Stomach (tissue), 9 donors: ENCODE measurements around the gene SLC12A1. TPM values are rescaled to one million over a fixed set of nuclear protein-coding genes. Genes with fewer than 3 reads are reported as not detected.

Source experiments
- DNase-seq, 2 donors: peaks; one replicate each; pipeline versions ENCODE4 v3.0.0 to v3.0.0-alpha.2; 2013 to 2019
- H3K27ac ChIP-seq, 5 donors: fragments of 200-600 bp in 4 of 5; sonication (generic) in 4 of 5; one replicate each; pipeline ENCODE4 v1.5.1; 2013 to 2019; ENCODE audit warnings: mild to moderate bottlenecking in 1 of 5, moderate library complexity in 1 of 5
- H3K27me3 ChIP-seq, 3 donors: fragments of 200-600 bp; sonication (generic); one replicate each; pipeline ENCODE4 v1.5.1; 2017 to 2019; ENCODE audit warnings: mixed run types in 1 of 3
- H3K36me3 ChIP-seq, 4 donors: fragments of 200-600 bp; sonication (generic); 1 replicate in 3 of 4; 2 replicates in 1 of 4; pipeline ENCODE4 v1.5.1; 2016 to 2019
- H3K4me1 ChIP-seq, 4 donors: fragments of 200-600 bp; sonication (generic); one replicate each; pipeline ENCODE4 v1.5.1; 2016 to 2019
- H3K4me3 ChIP-seq, 4 donors: fragments of 200-600 bp; sonication (generic) in 3 of 4; one replicate each; pipeline ENCODE4 v1.5.1; 2016 to 2019; ENCODE audit warnings: mild to moderate bottlenecking in 1 of 4
- H3K9me3 ChIP-seq, 4 donors: fragments of 200-600 bp; sonication (generic); one replicate each; pipeline ENCODE4 v1.5.1; 2016 to 2019
- EP300 ChIP-seq: sonication (generic); formaldehyde crosslinking; IDR thresholded peaks from one replicate; pipeline ENCODE4 v1.6.1; 2017; ENCODE audit warnings: antibody characterized with exemption
- POLR2A ChIP-seq, 4 donors: fragments of 450-650 bp; IDR thresholded peaks; one replicate each; pipeline ENCODE4 v1.6.1; 2016; ENCODE audit warnings: antibody characterized with exemption in 4 of 4, control low read depth in 2 of 4, mild to moderate bottlenecking in 1 of 4, moderate library complexity in 1 of 4
- POLR2AphosphoS5 ChIP-seq, 3 donors: sonication (generic); formaldehyde crosslinking; IDR thresholded peaks; one replicate each; pipeline ENCODE4 v1.6.1; 2016; ENCODE audit warnings: antibody characterized with exemption in 3 of 3
- WGBS, 5 donors: extraction: QIAGEN DNeasy Blood & Tissue Kit in 3 of 5; methylation state at CpG; one replicate each; pipeline versions ENCODE4 v1.1.5 to v1.1.7; 2013 to 2018; 5-methylcytosine and 5-hydroxymethylcytosine counted together
- intact Hi-C: fragments of 100-400 bp; cut with DNase I; formaldehyde crosslinking; loops from one replicate; pipeline ENCODE4 v1.15.1; 2023; ENCODE audit warnings: low total_unique reads
- polyA plus RNA-seq, 3 donors: library from polyadenylated mRNA; stranded (reverse); fragments of 200-250 nt; gene quantifications; one replicate each; pipeline ENCODE4 v1.2.3, GENCODE V29; 2013
- total RNA-seq, 5 donors: library from RNA; depleted of rRNA; stranded (reverse); fragments of >200 nt; gene quantifications; one replicate each; pipeline versions ENCODE4 v1.1.0 to v1.2.3, GENCODE V29; 2014 to 2016
- TF ChIP-seq, protein P1 (sequence below), 7 experiments: fragments of 450-650 bp in 4 of 7; fragments of 200-600 bp in 3 of 7; sonication (generic) in 3 of 7; IDR thresholded peaks; one replicate each; pipeline ENCODE4 v1.5.1; 2016 to 2019; ENCODE audit warnings: antibody characterized with exemption in 7 of 7, control low read depth in 2 of 7, mild to moderate bottlenecking in 1 of 7
- donor health status: healthy with polysubstance abuse.
- donor health status: Bipolar disorder and iron deficiency.
- donor health status: healthy.

The SLC12A1 gene
- total and polyA plus RNA-seq, 8 donors: 0.92 TPM; not detected in 7

DNA sequence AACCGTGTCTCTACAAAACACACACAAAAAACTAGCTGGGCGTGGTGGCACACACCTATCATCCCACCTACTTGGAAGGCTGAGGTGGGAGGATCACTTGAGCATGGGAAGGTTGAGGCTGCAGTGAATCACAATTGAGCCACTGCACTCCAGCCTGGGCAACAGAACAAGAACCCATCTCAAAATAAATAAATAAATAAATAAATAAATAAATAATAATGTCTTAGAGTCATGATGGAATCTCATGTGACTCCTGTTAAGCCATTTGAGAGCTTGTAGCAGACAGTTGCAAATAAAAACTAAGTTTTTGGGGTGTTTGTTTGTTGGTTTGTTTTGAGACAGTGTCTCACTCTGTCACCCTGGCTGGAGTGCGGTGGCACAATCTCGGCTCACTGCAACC is 33.2 kb downstream of the SLC12A1 start:
- H3K4me3 ChIP-seq: no peak overlapping the region
- TF ChIP-seq POLR2A (IDR thresholded peaks at IDR 0.05) (no peak), EP300 (no peak), POLR2AphosphoS5 (IDR thresholded peaks at IDR 0.05) (no peak)
- TF ChIP-seq, protein P1, sequence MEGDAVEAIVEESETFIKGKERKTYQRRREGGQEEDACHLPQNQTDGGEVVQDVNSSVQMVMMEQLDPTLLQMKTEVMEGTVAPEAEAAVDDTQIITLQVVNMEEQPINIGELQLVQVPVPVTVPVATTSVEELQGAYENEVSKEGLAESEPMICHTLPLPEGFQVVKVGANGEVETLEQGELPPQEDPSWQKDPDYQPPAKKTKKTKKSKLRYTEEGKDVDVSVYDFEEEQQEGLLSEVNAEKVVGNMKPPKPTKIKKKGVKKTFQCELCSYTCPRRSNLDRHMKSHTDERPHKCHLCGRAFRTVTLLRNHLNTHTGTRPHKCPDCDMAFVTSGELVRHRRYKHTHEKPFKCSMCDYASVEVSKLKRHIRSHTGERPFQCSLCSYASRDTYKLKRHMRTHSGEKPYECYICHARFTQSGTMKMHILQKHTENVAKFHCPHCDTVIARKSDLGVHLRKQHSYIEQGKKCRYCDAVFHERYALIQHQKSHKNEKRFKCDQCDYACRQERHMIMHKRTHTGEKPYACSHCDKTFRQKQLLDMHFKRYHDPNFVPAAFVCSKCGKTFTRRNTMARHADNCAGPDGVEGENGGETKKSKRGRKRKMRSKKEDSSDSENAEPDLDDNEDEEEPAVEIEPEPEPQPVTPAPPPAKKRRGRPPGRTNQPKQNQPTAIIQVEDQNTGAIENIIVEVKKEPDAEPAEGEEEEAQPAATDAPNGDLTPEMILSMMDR (IDR thresholded peaks at IDR 0.05): no peak
- intact Hi-C loops: no loop called here
- no peak for DNase-seq
- no peaks in the 10 kb centered on the region for H3K36me3 ChIP-seq
- H3K27me3 ChIP-seq: no peaks in the 10 kb centered on the region
- no peak overlapping the region for H3K27ac ChIP-seq
- no peaks in the 10 kb centered on the region for H3K9me3 ChIP-seq
- 82 to 93% (median 86%) methylated on average over 4 of the region's 4 CpGs for WGBS, 5 donors
- H3K4me1 ChIP-seq: no peaks in the 10 kb centered on the region

DNA sequence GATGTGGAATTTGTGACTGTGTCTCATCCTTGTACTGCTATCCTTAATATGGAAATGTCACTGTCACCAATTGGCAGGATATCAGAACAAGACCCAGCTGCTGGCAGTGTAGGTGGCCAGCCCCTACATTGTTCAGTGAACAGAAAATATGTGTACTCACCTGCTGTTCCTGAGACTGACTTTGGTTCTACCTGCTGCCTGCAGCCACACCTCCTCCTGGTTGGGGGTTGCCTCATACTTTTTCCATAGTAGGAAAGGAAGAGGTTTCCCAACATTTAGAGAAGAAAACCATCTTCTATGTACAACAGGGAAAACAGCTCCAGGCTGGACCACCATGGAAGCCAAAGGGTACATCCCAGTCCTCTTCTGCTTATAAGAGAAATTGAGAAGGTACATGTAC is 35.9 kb downstream of the SLC12A1 start:
- Histone ChIP-seq H3K27me3 (no peaks in the 10 kb centered on the region), H3K36me3 (no peaks in the 10 kb centered on the region), H3K4me1 (no peaks in the 10 kb centered on the region), H3K27ac (no peak overlapping the region), H3K9me3 (no peaks in the 10 kb centered on the region), H3K4me3 (no peak overlapping the region)
- intact Hi-C loops: no loop called here
- no peak for DNase-seq
- no peak for TF ChIP-seq POLR2A (IDR thresholded peaks at IDR 0.05)
- TF ChIP-seq POLR2AphosphoS5 (IDR thresholded peaks at IDR 0.05): no peak
- no peak for TF ChIP-seq EP300
- TF ChIP-seq, protein P1 (IDR thresholded peaks at IDR 0.05): no peak

DNA sequence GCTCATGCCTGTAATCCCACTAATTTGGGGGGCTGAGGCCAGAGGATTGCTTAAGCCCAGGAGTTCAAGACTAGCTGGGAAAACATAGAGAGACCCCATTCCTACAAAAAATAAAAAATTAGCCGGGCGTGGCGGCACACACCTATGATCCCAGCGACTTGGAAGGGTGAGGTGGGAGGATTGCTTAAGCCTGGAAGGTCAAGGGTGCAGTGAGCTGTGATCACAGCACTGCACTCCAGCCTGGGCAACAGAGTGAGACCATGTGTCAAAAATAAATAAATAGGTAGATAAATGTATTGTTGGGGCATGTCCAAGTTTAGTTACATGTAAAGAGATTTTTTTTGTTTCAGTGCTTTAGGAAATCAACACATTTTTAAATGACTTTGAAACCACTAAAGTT is 36.4 kb downstream of the SLC12A1 start:
- intact Hi-C loops: no loop called here
- no peaks in the 10 kb centered on the region for H3K9me3 ChIP-seq
- H3K27ac ChIP-seq: no peak overlapping the region
- no peak for TF ChIP-seq EP300
- TF ChIP-seq, protein P1 (IDR thresholded peaks at IDR 0.05): no peak
- TF ChIP-seq POLR2A (IDR thresholded peaks at IDR 0.05): no peak
- no peak for TF ChIP-seq POLR2AphosphoS5 (IDR thresholded peaks at IDR 0.05)
- 82 to 89% (median 84%) methylated on average over 4 of the region's 4 CpGs for WGBS, 5 donors
- no peaks in the 10 kb centered on the region for H3K36me3 ChIP-seq
- no peaks in the 10 kb centered on the region for H3K27me3 ChIP-seq
- DNase-seq: no peak
- H3K4me1 ChIP-seq: no peaks in the 10 kb centered on the region
- no peak overlapping the region for H3K4me3 ChIP-seq

DNA sequence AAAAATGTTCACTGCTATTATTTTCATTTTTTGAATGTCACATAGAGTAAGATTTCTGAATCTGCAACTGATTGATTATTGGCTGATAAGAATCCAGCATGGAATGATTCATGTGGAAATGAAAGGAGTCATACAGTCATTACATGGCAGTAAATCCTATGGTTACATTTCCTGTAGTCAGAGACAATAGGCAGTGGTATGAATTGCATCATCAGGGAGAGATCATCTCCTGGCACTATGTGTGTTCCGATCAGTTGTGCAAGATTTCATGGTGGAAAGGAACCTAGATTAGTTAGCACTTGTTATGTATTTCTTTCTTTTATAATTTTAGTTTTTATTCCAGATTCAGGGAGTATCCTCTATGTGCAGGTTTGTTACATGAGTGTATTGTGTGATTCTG is 38.8 kb downstream of the SLC12A1 start:
- Histone ChIP-seq H3K9me3 (no peaks in the 10 kb centered on the region), H3K27me3 (no peaks in the 10 kb centered on the region), H3K27ac (no peak overlapping the region), H3K4me3 (no peak overlapping the region), H3K4me1 (no peaks in the 10 kb centered on the region), H3K36me3 (no peaks in the 10 kb centered on the region)
- intact Hi-C loops: no loop called here
- no peak for DNase-seq
- TF ChIP-seq EP300 (no peak), POLR2A (IDR thresholded peaks at IDR 0.05) (no peak), POLR2AphosphoS5 (IDR thresholded peaks at IDR 0.05) (no peak)
- TF ChIP-seq, protein P1 (IDR thresholded peaks at IDR 0.05): no peak
- 75 to 93% (median 91%) methylated on average over 1 of the region's 1 CpG for WGBS, 5 donors
